Activated CD4-positive, alpha-beta T cell treated with anti-CD3 and anti-CD28 coated beads for 48 hours (primary cell): ENCODE data around the gene TRIM38.
"Not testable (repeated sequence)": the region's sequence is repeated elsewhere in the genome, so short reads cannot be mapped to it uniquely, and the experiment has no call there.

Experiments used
- DNase-seq: peaks from one replicate; pipeline ENCODE4 v3.0.0-alpha.2; 2020

Gene TRIM38

DNA sequence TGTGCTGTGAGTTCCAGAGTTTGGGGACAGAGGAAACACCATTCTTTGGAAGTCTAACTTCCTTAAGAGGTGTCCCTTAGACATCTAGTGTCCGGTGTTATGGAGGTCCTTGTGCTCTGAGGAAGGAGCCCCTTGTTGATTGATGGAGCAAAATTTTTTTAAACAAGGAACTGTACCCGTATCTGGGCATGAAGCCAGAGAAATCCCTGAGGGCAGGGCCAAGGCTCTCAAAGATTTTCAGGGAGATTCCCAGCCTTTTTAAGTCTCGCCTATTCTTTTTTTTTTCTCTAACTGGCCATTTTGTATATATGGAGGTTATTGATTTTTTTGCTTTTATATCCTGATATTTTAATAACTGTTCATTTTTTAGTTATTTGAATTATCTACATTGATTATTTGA is 45.9 kb downstream of the TRIM38 start:
- no peak for DNase-seq

DNA sequence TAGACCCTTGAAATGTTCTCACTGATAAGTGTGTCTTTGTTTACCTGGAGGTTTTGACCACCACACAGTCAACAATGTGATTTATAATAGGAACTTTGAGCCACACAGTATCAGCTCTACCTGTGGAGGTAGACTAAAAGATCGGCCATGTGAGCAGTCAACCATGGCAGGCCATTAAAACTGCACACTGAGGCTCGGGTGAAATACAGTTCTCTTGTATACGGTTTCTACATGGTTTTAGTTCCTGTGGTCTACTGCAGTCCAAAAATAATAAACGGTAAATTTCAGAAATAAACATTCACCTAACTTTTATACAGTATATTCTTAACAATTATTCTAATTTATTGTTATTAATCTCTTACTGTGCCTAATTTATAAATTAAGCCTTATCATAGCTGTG is 47.2 kb downstream of the TRIM38 start:
- no peak for DNase-seq

DNA sequence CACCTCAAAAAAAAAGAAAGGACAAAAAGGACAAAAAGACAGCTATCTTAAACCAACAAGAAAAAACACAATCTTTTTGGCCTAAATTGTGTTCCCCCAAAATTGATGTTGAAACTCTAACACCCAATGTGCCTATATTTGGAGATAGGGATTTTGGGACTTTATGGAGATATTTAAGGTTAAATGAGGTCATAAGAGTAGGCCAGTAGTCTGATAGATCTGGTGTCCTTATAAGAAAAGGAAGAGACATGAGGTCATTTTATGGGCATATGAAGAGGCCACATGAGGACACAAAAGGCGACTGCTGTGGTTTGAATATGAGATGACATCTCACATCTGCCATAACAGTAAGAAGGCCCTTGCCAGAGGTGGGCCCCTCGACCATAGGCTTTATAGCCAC is 49.5 kb downstream of the TRIM38 start:
- no peak for DNase-seq

DNA sequence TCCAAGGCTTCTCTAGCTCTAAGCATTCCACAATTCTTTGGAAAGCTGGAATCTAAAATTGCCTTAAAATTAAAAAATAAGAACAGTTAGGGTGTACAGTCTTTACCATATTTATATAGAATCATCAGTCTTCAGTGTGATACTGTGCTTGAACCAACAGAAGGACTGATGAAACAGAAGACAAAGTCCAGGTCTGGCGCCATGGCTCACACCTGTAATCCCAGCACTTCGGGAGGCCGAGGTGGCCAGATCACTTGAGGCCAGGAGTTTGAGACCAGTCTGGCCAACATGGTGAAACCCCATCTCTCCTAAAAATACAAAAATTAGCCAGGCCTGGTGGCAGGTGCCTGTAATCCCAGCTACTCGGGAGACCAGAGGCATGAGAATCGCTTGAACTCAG is 51.8 kb downstream of the TRIM38 start:
- DNase-seq = not testable (repeated sequence)

DNA sequence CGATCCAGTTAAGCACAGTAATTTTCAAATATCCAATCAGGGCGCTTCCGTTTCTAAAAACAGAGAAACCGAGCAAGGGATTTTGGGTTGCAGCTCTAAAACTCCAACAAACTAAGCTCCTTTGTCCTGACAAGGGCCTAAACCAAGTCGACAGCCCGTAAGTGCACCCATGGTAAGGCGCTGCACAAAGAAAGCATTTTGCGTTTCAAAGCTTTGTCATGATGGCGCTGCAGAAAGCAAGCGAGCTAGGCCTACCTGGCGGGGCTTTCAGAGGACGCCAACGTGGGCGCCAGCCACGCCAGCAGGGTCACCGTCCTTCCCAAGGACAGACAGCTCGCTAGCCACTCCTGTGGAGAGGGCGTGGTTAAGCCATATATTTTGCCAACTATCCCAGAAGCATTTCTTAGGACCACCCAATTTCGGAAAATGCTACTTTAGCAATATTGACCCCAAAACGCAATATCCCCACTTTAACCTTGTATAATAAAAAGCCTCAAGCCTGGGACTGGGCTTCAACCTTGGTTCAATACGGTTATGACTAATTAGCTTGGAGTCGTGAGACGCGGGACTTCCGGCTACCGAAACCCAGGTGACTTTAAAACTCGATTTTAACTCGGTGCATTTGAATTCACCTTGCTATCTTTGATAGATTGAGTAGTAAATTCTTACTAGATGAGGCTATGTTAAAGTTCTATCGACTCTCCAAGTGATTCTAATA is 53.8 kb downstream of the TRIM38 start:
- no peak for DNase-seq

DNA sequence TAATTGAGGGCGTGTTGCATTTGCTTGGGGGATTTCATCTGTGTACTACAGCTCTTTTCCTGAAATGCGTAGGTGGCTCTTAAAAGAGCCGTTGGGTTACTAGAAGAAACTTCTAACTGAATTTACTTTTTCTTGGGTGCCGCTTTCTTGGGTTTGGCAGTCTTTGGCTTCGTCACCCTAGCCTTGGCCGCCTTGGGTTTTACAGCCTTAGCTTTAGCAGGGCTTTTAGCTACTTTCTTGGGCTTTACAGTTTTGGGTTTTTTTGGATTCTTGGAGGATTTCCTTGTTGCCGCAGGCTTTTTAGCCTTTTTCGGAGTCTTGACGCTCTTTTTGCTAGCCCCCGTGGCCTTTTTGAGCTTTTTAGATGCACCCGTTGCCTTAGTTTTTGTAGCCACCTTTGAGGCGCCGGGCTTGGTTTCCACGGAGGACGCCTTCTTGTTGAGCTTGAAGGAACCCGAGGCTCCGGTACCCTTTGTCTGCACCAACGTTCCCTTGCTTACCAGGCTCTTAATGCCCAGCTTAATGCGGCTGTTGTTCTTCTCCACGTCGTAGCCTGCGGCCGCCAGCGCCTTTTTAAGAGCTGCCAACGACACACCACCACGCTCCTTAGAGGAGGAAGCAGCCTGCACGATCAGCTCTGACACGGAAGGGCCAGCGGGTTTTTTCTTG is 54.5 kb downstream of the TRIM38 start:
- DNase-seq = no peak

DNA sequence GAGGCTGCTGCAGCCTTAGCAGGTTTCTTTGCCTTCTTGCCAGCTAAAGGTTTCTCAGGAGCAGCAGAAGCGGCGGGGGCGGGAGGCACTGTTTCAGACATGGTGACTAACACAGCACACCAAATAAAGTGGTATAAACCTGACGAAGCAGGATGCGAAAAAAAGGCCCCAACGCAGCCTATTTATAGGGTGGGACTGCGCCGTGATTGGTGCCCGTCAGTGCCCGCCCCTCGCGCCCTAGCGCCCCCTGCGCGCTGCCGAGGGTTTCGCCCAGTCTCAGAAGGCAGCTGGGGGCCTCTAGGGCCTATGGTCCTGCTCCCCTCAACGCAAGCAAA is 55.0 kb downstream of the TRIM38 start:
- peak; percentile 92 for DNase-seq

DNA sequence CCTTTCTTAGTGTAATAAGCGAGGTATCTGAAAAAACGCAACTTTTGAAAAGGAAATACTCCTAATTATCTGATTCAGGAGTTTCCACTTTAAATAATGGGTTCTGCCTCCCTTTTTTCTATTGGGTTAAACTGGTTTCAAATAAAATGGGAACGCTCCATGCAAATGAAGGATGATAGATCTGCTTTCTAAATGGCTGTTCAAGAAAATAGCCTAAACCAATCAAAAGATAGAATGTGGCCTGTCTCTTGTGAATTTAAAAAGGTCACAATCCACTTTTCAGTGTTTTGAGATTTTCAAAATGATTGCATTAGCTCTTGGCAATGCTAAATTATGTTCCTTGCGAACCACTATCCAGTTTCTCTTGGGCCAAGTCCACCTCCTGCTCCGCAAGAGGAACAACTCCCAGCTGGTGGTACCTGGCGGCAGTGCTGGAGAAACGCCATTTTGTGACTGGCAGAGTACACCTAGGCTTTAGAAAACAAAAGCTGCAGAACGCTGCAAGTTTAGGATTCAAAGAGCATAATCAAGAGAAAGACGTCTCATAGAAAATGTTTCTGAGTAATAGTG is 56.7 kb downstream of the TRIM38 start:
- no peak for DNase-seq

GRCh38 chr6:26019967-26020328 is 57.3 kb downstream of the TRIM38 start:
- DNase-seq = no peak

DNA sequence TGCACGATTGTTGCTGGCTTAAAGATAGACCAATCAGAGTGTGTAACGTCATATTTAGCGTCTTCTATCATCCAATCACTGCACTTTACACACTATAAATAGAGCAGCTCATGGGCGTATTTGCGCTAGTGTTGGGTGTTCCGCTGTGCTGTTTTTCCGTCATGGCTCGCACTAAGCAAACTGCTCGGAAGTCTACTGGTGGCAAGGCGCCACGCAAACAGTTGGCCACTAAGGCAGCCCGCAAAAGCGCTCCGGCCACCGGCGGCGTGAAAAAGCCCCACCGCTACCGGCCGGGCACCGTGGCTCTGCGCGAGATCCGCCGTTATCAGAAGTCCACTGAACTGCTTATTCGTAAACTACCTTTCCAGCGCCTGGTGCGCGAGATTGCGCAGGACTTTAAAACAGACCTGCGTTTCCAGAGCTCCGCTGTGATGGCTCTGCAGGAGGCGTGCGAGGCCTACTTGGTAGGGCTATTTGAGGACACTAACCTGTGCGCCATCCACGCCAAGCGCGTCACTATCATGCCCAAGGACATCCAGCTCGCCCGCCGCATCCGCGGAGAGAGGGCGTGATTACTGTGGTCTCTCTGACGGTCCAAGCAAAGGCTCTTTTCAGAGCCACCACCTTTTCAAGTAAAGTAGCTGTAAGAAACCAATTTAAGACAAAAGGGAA is 57.9 kb downstream of the TRIM38 start:
- DNase-seq = peak; percentile 80

GRCh38 chr6:26021001-26021349 is 58.4 kb downstream of the TRIM38 start:
- DNase-seq = peak; percentile 84

DNA sequence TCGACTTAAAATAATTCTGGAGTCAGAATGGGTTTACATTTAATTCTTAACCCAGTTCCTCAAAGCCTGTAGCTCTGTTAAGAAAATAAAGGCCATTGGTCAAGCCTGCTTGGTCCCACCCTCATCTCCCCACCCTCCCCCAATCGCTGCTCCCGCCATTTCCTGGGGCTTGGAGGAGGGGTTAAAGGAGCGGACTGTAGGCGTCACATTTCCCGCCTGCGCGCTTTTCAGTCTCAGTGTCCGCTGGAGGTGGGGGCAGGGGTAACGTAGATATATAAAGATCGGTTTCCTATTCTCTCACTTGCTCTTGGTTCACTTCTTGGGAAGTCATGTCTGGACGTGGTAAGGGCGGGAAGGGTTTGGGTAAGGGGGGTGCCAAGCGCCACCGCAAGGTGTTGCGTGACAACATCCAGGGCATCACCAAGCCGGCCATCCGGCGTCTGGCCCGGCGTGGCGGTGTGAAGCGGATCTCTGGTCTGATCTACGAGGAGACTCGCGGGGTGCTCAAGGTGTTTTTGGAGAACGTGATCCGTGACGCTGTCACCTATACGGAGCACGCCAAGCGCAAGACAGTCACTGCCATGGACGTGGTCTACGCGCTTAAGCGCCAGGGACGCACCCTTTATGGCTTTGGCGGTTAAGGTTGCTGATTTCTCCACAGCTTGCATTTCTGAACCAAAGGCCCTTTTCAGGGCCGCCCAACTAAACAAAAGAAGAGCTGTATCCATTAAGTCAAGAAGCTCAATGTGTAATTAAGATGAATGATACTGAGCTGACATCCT is 58.9 kb downstream of the TRIM38 start:
- DNase-seq = peak; percentile 94

- DNase-seq = peak; percentile 65
These were observed 59.5 kb downstream of the TRIM38 start for GRCh38 chr6:26022132-26022472.

DNA sequence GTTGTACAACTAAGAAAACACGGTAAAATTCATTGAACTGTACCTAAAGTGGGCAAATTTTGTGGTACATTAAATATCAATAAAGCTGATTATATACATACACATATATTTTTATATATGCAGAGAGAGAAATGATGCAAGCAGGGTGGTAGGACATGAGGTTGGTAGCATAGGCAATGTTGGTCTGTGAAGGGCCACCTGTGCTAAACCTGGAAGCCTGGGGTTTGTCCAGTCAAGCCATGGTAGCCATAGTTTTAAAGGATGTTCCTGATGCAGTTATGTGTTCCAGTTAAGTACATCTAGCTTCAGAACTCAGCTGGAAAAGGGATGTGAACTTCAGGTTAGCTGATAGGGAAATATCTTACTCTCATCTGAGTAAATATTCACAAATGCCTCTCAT is 60.1 kb downstream of the TRIM38 start:
- no peak for DNase-seq

DNA sequence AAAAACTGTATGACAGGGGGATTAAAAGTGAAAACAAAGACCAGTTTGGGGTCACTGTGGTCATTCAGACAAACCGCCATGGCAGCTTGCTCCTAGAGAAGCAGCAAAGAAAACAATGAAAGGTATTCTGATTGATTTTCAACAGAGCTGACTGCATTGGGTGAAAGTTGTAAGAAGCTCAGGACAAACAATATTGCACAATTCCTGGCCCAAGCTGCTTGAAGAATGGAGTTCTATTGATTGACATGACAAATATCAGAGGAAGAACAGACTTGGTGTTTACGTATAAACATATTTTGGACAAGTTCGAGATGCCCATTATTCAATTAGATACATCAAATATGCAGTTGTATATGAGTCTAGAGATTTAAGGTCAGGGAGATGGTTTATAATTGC is 62.0 kb downstream of the TRIM38 start:
- no peak for DNase-seq

DNA sequence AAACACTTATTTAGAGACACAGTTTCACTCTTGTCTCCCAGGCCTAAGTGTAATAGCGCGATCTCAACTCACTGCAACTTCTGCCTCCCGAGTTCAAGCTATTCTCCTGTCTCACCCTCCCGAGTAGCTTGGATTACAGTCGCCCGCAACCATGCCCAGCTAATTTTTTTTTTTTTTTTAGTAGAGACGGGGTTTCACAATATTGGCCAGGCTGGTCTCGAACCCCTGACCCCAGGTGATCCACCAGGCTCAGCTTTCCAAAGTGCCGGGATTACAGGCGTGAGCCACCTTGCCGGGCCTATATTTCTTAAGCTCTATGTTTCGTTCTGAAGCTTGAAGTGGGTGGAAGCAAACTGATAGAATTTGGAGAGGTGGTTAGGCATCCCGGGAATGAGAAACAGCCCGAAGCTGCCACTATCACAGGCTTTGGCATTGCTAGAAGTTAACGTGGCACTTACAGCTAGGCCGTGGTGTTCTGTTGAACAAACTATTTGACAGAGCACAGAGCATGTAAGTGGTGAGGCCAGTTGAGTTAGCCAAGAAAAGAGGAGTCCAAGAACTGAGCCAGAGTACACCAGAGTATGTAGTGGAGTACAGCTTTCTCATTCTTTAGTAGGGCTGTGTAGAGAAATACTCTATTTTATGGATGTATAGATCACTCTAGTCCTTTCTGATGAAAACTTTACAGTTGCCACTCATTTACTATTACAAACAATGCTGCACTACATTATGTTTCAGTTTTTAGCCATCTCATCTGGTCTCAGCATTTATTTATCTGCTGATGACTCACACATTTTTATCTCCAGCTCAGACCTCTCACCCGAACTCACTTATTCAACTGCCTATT is 62.7 kb downstream of the TRIM38 start:
- no peak for DNase-seq

DNA sequence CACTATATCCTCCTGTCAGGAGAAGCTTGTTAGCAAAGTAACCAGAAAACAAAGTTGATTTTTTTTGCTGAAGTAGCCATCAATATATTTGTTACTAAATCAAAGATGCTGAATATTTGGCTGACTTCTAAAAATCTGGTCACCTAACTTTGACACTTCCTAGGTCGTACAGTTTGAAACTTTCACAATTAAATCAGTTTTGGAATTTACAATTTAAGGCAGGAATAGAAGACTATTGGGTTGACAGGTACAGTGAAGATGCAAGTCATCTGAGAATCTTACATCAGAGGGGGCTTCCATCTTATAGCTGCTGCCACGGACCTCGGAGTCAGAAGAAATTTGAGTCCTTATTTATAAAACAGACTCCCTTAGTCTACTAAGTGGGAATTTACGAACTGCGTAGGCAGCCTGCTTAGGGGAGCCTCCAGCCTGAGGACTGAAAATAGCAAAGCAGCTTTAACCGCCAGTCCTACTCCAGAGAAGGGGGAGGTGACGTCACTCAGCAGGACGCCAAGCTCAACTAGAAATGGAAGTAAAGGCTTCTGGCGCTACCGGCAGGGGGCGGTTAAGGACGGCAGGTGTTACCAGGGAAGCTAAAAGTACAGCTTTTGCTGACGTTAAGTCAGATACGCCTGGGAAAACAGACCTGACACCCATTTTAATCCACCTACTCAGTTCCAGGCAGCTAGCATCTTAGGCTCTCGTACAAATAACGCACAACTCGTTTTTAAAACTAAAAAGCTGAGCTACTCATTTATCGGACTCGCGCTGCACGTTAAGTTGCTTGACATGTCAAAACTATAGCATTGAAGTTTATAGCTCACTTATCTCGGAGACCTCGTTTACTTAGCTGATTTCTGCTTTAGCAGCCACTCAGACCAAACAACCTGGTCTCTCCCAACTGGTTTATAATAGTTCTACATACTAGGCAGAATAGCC is 63.6 kb downstream of the TRIM38 start:
- DNase-seq = peak; percentile 96

GRCh38 chr6:26026833-26027490 is 64.4 kb downstream of the TRIM38 start:
- peak; percentile 95 for DNase-seq

DNA sequence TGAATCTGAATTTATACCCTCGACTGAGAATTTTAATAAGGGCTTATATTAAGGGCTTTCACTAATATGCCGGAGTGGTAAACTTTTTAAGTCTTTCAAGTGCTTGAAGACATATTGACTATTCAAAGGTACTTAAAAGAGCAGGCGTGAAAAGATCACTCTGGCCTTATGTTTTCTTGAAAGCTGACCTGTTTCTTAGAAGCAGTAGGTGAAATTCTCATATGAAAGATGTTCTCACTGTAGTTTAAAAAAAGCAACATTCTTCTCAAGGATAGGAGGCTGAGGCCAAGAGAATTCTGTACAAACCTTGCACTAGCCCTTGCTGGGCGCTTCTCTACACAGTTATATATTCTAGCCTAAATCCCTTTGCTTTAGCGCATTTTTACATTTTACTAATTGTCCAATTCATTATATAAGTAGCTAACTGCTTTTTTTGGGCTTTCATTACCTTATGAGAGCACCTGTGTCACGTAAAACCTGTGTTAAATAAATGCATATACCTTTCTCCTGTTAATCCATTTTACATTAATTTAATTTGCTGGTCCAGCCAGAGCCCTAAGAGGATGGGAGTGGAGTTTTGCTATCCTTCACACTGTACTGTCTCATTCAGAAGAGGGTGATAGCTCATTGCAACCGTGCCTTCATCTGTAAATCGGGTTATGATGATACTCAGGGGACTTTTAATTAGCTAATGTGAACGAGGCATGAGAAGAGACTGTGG is 65.0 kb downstream of the TRIM38 start:
- no peak for DNase-seq

GRCh38 chr6:26028212-26028745 is 65.7 kb downstream of the TRIM38 start:
- DNase-seq = no peak
